Right cardiac atrium (tissue), 5 donors: ENCODE results near the gene PLEKHN1. TPM values are rescaled to one million over a fixed set of nuclear protein-coding genes. Genes with fewer than 3 reads are reported as not detected.

Source experiments
- ATAC-seq, 2 donors: fragments of 200-7000 bp; cut with Tn5 transposase; one replicate each; pipeline versions ENCODE4 v1.8.0 to v1.9.1; 2020; ENCODE audit warnings: moderate library complexity in 2 of 2, mild to moderate bottlenecking in 1 of 2
- DNase-seq, 3 donors: peaks; one replicate each; pipeline ENCODE4 v3.0.0-alpha.2; 2020
- H3K27ac ChIP-seq: one replicate; pipeline ENCODE4 v1.5.1; 2013; ENCODE audit warnings: mild to moderate bottlenecking, low read length, control low read depth, moderate library complexity
- H3K27me3 ChIP-seq: one replicate; pipeline ENCODE4 v1.6.1; 2013; ENCODE audit not compliant: control insufficient read depth, insufficient read depth
- H3K4me1 ChIP-seq: one replicate; pipeline ENCODE4 v1.6.1; 2013; ENCODE audit warnings: low read length; ENCODE audit not compliant: control insufficient read depth, insufficient read depth
- H3K4me3 ChIP-seq: one replicate; pipeline ENCODE4 v1.5.1; 2013; ENCODE audit warnings: low read length, control low read depth
- H3K9me3 ChIP-seq: one replicate; pipeline ENCODE4 v1.6.1; 2013; ENCODE audit warnings: low read length; ENCODE audit not compliant: control insufficient read depth
- WGBS: extraction: QIAGEN DNeasy Blood & Tissue Kit; methylation state at CpG from one replicate; pipeline ENCODE4 v1.1.7; 2013; 5-methylcytosine and 5-hydroxymethylcytosine counted together
- intact Hi-C, 4 donors: fragments of 100-400 bp; cut with DNase I; formaldehyde crosslinking; loops; one replicate each; pipeline versions ENCODE4 v1.11.0 to v1.14.0; 2022 to 2023
- polyA plus RNA-seq: library from polyadenylated mRNA; stranded (reverse); fragments of 200-250 nt; gene quantifications from one replicate; pipeline ENCODE4 v1.2.3, GENCODE V29; 2013
- total RNA-seq, 4 donors: library from RNA; stranded (reverse); fragmentation: NEBNext Ultra II Directional; extraction: Animal tissue kit (Norgen Biotek cat#: 25700); gene quantifications; one replicate each; pipeline ENCODE4 v1.2.1, GENCODE V29; 2021
- donor health status: healthy with polysubstance abuse.
- donor health status: DM: no; HTN: yes; CAD: no.
- donor health status: DM: no; HTN: no; CAD: no.
- donor health status: DM: no; HTN: yes; CAD: no; lungs with severe emphysema.
- donor health status: DM: yes; HTN: yes; CAD: no.

The PLEKHN1 gene
- total and polyA plus RNA-seq, 5 donors: 0.14 to 0.41 TPM; not detected in 3

DNA sequence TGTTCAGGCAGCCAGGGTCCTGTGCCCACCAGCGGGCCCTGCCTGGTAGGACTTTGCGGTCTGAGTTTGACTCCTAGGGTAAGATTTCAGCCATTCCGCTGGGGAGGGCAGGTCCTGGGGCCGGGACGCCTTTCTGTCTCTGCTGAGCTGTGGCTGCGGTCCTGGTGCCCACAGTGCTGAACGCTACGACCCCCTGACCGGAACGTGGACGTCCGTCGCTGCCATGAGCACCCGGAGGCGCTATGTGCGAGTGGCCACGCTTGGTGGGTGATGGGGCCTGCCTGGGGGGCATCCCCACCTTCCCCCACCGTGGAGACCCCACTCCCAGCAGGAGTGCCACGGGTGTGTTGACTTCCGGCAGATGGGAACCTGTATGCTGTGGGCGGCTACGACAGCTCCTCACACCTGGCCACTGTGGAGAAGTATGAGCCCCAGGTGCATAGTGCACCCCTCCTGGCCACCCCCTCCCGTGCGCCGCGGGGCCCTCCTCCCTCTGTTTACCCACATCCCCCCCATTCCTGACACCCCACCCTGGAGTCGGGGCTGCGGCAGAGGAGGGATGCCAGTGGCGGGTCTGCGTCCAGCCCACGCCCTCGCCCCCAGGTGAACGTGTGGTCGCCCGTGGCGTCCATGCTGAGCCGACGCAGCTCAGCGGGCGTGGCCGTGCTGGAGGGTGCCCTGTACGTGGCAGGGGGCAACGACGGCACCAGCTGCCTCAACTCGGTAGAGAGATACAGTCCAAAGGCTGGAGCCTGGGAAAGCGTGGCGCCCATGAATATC is 2.3 kb upstream of the PLEKHN1 start:
- ATAC-seq (no peak), DNase-seq (peak; percentile 18 to 65 (median 36))
- Histone ChIP-seq H3K27ac (no peak overlapping the region), H3K4me1 (no peaks in the 10 kb centered on the region), H3K4me3 (no peak overlapping the region), H3K9me3 (no peaks in the 10 kb centered on the region), H3K27me3 (no peaks in the 10 kb centered on the region)
- WGBS: 93% methylated on average over 47 of the region's 47 CpGs
- intact Hi-C loops: no loop called here

DNA sequence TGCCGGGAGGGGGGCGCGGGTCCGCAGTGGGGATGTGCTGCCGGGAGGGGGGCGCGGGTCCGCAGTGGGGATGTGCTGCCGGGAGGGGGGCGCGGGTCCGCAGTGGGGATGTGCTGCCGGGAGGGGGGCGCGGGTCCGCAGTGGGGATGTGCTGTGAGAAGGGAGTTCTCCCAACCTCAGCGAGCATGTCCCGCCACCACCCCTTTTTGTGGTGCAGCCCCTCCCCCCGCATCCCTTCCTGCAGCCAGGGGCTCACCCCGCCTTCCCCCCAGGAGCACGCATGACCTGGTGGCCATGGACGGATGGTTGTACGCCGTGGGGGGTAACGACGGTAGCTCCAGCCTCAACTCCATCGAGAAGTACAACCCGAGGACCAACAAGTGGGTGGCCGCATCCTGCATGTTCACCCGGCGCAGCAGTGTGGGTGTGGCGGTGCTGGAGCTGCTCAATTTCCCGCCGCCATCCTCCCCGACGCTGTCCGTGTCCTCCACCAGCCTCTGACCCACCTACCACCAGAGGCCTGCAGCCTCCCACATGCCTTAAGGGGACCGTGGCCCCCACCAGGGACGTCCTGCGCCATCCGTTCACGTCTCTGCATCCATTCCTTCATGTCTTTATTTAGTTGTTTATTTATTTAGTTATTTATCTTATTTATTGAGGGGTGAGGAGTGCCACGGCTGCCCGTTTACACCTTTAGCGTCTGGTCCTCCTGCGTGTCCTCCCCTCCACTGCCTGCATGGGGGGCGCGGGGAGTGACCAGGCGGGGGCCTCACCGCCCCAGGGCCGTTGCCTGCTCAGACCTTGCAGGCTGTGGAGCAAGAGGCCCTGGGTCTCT is 1.4 kb upstream of the PLEKHN1 start:
- Histone ChIP-seq H3K27me3 (no peaks in the 10 kb centered on the region), H3K4me1 (no peaks in the 10 kb centered on the region), H3K9me3 (no peaks in the 10 kb centered on the region), H3K27ac (no peak overlapping the region), H3K4me3 (no peak overlapping the region)
- 92% methylated on average over 42 of the region's 51 CpGs for WGBS
- ATAC-seq (no peak), DNase-seq (peak in 2 of 3 donors; percentile 37 to 38)
- intact Hi-C loops: no loop called here

DNA sequence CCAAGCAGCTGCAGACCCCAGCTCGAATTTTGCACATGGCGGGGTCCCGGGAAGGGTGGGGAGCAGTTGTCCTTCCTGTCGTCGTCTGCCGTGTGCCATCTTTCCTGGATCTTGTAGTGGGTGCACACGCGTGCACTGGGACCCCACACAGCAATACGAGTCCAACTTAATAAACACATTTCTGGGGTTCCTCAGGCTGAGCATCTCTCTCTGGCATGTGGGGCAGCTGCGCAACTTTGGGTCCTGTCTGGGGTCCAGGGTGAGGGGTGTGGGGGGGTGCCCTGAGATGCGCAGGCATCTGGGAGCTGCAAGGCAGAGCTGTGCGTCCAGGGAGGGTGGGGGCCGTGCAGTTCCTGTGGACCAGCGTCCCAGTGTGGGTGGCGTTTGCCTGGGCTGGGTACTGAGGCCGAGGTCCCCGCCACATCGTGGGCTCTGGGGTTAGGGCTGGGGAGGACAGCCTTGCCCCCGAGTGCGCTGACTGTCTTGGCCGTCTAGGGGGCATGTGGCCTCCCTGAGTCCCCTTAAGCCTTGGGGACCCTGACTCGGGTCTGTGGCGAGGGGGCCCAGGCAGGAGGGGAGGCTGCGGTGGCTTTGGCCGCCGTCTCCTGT is 652 bp upstream of the PLEKHN1 start:
- intact Hi-C loops: no loop called here
- Histone ChIP-seq H3K4me3 (no peak overlapping the region), H3K27me3 (no peaks in the 10 kb centered on the region), H3K4me1 (no peaks in the 10 kb centered on the region), H3K27ac (no peak overlapping the region), H3K9me3 (no peaks in the 10 kb centered on the region)
- peak; percentile 20 to 54 (median 37) for DNase-seq
- ATAC-seq: no peak
- 82% methylated on average over 26 of the region's 26 CpGs for WGBS

DNA sequence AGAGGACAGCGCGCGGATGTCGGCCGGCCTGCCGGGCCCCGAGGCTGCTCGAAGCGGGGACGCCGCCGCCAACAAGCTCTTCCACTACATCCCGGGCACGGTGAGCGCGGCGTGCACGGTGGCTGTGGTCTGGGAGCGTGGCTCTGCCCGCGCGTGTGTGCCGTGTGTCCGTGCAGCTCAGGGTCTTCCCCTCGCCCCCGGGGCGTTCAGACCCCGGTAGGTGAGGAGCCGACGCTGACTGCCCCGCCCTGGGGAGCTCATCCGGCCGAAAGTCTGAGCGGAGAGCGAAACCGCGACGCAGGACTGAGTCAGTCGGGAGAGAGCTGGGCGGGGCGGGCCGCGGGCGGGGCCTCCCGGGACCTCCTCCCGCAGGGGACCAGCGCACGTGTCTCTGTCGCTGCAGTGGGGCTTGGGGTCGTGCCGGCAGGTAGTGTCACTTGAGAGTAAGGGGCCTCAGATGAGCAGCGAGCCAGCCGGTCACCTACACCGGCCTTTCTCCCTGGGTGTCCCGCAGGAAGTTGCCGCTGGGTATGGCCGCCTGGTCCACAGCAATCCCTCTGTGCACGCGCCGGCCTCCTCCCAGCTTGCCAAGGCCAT is 520 bp downstream of the PLEKHN1 start:
- H3K27me3 ChIP-seq: no peaks in the 10 kb centered on the region
- ATAC-seq (peak; percentile 63 to 70), DNase-seq (peak; percentile 72 to 89 (median 82))
- no peak overlapping the region for H3K27ac ChIP-seq
- peak overlapping the region; percentile 49 for H3K4me3 ChIP-seq
- no peaks in the 10 kb centered on the region for H3K9me3 ChIP-seq
- under 1% methylated on average over 60 of the region's 60 CpGs for WGBS
- intact Hi-C loops: no loop called here
- no peaks in the 10 kb centered on the region for H3K4me1 ChIP-seq

DNA sequence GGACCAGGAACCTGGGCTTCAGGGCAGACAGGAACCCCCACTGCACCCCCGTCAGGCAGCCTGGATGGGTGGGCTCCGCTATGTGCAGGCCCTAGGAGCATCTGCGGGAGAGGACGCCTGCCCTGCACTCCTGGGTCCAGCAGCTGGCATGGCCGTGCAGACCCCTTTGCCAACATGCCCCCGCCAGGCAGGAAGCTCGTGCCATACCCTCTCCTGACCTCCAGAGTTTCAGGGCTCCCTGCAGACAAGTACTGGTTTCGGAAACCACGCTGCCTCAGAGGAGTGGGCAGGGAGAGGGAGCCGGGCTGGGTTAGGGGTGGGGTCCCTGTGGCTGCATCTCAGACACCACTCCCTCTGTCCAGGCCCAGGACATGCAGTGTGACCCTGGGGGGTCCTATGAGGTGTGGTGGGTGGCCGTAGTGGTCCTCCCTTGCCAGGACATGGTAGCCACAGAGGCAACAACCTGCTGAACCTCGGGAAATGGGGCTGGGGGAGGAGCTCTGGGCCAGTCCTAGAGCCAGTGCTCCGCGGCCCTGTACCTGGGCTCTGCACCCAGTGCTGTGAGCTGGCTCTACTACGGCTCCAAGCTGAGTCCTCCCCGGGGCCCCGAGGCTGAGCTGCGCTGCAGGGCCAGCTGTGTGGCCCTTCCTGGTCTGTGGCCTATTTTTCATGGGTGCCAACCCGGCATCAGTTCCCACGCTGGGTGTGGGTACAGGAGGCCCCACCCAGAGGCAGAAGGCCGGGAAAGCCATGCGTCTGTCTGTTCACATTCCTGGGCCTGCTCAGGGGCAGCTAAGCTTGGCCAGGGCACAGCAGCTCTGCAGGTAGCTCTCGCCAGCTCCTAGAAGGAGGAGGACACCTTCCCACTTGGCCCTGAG is 1.4 kb downstream of the PLEKHN1 start:
- DNase-seq (peak in 2 of 3 donors; percentile 50 to 55), ATAC-seq (no peak)
- Histone ChIP-seq H3K27ac (no peak overlapping the region), H3K9me3 (no peaks in the 10 kb centered on the region), H3K4me1 (no peaks in the 10 kb centered on the region), H3K4me3 (no peak overlapping the region), H3K27me3 (no peaks in the 10 kb centered on the region)
- intact Hi-C loops: no loop called here
- 77% methylated on average over 23 of the region's 23 CpGs for WGBS

DNA sequence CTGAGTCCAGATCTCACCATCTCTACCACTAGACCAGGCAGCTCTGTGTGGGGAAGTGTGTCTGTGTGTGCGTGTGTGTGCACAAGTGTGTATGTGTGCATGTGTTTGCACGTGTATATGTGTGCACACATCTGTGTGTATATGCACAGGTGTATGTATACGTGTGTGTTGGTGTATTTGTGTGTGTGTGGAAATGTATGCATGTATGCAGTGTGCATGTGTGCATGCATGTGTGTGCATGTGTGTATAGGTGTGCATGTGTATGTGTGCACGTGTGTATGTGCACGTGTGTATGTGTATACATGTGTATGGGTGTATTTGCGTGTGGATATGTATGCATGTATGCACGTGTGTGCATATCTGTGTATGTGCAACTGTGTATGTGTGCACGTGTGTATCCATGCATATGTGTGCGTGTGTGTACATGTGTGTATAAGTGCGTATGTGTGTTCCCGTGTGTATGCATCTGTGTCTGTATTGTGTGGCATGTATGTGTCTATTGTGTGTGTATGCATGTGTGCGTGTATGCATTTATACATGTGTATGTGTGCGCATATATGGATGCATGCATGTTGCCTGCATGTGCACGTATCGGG is 3.1 kb downstream of the PLEKHN1 start:
- no peak overlapping the region for H3K27ac ChIP-seq
- no peaks in the 10 kb centered on the region for H3K9me3 ChIP-seq
- H3K4me3 ChIP-seq: no peak overlapping the region
- intact Hi-C loops: no loop called here
- no peaks in the 10 kb centered on the region for H3K27me3 ChIP-seq
- DNase-seq (no peak), ATAC-seq (no peak)
- 80% methylated on average over 15 of the region's 15 CpGs for WGBS
- H3K4me1 ChIP-seq: no peaks in the 10 kb centered on the region

DNA sequence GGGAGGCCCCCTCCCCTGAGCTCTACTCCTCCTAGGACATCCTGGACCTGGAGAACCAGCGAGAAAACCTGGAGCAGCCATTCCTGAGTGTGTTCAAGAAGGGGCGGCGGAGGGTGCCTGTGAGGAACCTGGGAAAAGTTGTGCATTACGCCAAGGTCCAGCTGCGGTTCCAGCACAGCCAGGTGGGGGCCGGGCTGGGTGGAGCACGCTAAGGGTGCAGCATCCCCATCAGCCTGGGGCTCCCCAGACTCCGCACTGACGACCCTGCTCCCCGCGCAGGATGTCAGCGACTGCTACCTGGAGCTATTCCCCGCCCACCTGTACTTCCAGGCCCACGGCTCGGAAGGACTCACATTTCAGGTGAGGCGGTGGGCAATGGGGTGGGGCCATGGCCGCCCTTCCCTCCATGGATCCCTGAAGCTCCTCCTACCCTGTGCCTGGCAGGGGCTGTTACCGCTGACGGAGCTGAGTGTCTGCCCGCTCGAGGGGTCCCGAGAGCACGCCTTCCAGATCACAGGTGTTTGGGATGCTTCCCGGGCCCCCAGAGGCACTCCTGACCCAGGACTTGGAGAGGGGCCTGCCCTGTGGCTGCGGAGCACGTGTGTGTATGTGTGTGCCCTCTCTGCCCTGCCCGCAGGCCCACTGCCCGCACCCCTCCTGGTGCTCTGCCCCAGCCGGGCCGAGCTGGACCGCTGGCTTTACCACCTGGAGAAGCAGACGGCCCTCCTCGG is 4.1 kb downstream of the PLEKHN1 start:
- no peaks in the 10 kb centered on the region for H3K27me3 ChIP-seq
- H3K4me1 ChIP-seq: no peaks in the 10 kb centered on the region
- no peak overlapping the region for H3K27ac ChIP-seq
- WGBS: 16% methylated on average over 33 of the region's 33 CpGs
- intact Hi-C loops: no loop called here
- DNase-seq (peak in 1 of 3 donors; percentile 52), ATAC-seq (no peak)
- H3K4me3 ChIP-seq: no peak overlapping the region
- no peaks in the 10 kb centered on the region for H3K9me3 ChIP-seq

DNA sequence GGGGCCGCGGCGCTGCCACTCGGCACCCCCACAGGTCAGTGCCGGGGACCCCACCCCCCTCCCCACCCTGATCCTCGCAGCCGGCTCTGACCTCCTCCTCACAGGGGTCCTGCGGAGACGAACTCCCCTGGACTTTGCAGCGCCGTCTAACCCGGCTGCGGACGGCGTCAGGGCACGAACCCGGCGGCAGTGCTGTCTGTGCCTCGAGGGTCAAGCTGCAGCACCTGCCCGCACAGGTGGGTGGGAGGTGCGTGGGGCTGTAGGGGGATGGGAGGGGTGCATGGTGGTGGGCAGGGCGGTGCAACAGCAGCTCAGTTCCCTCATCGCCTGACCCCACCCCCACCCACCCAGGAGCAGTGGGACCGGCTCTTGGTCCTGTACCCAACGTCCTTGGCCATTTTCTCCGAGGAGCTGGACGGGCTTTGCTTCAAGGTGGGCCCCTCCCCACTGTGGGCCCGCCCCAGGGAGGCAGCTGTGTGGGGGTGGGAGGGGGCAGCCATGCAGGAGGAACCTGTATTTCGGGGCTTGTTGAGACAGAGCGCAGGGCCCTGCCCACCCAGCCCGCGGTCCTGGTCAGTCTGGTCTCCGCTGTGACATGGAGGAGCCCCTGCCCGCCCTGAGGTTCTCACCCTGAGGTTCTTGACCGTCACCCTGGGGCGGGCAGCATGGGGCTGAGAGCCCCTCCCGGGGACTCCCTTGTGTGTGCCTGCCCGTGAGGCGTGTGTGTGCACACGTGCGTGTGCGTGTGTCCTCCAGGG is 4.9 kb downstream of the PLEKHN1 start:
- WGBS: 37% methylated on average over 42 of the region's 42 CpGs
- Histone ChIP-seq H3K27me3 (no peaks in the 10 kb centered on the region), H3K4me3 (no peak overlapping the region), H3K4me1 (no peaks in the 10 kb centered on the region), H3K9me3 (no peaks in the 10 kb centered on the region), H3K27ac (no peak overlapping the region)
- DNase-seq (peak in 1 of 3 donors; percentile 53), ATAC-seq (peak in 1 of 2 donors; percentile 0)
- intact Hi-C loops: no loop called here
